HG03280 (cell line): Measurements from ENCODE around the gene ZFAND6.
"Not testable (repeated sequence)": the region's sequence is repeated elsewhere in the genome, so short reads cannot be mapped to it uniquely, and the experiment has no call there.

Experiments
- ATAC-seq: cut with Tn5 transposase; IDR thresholded peaks from one replicate; pipeline ENCODE4 v1.9.1; 2021; ENCODE audit warnings: mild to moderate bottlenecking, moderate library complexity; ENCODE audit not compliant: unreplicated experiment

ZFAND6 gene

DNA sequence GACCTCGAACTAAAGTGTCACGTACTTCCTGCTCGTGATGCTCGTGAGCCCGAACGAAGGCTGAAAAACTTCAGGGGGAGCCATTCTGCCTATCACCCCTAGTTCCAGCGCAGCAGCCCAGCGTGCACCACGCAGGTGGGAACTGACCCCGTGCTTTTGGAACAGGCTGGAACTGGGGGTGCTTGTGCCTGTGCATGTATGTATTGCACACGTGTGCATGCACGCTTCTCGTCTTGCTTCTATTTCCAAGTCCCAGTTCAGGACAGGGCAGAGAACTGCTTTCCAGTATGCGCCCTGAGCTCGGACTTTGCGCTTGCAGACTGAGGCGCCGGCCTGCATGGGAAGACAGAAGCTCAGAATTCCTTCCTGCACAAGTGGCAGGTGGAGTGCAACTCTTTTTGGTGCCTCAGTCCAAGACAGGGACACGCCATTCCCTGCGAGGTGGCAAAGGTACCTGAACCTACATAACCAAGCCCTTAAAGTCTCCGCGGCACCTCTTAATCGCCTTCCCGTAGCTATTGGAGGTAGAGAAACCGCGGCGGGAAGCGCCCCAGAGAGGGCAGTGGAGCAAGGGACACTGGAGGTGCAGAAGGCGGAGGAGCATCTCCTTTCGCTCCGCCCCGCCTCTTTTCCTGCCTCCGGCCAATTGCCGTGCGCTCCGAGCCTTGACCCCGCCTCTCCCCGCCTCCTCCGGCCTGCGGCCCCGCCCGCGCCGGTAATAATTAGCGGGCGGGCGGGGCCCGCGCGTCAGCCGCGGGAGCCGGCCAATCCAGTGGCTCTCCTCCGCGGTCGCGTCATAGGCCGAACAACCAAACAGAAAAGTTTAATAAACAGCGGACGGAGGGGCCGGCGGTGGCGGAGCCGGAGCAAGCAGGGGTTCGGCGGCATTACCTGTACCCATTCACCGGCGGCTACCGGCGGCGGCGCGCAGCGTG lies at the start of gene ZFAND6:
Gene ZFAND6 (plus strand): TSS at position 826 of the 935 bp plus-strand sequence. CDS start 60,669 bp downstream, outside the sequence.
- ATAC-seq, result peak; percentile 81

DNA sequence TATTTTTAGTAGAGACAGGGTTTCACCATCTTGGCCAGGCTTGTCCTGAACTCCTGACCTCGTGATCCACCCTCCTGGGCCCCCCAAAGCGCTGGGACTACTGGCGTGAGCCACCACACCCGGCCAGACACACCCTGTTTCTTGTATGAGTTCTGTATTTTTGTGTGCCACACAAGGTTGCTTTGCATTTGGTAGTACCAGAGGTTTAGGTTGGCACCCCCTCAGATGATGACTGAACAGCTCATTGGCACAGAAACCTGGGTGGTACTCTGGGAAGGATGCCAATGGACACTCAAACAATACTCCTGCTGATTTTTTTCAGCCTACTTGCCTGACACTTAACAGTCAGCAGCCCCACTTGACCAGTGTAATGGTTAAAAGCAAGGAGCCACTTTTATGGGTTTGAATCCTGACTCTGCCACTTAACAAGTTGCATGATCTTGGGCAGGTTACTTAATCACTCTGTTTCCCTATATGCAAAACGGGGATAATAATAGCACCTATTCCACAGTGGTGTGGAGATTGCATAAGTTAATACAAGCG lies 49.3 kb upstream of the ZFAND6 start:
- ATAC-seq, result no peak

DNA sequence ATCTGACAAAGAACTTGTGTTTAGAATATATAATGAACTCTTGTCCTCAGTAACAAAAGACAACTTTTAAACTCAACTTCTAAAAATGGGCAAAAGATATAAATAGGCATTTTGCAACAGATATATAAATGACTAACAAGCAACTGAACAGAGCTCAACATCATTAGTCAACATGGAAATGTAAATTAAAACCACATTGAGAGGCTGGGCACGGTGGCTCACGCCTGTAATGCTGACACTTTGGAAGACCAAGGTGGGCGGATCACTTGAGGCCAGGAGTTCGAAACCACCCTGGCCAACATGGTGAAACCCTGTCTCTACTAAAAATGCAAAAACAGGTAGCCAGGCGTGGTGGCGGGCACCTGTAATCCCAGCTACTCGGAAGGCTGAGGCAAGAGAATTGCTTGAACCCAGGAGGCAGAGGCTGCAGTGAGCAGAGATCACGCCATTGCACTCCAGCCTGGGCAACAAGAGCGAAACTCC lies 48.4 kb upstream of the ZFAND6 start:
- not testable (repeated sequence) for ATAC-seq

DNA sequence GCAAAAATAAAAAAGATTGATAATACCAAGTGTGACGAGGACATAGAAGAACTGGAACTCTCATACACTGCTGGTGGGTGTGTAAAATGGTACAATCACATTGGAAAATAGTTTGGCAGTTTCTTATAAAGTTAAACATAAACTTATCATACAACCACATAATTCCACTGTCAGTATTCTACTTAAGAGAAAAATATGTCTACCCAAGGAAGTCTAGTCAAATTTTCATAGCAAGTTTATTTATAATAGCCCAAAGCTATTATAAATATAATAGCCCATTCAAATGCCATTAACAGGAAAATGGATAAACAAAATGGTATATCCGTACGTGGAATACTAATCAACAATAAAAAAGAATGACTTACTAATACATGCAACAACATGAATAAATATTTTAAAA lies 47.9 kb upstream of the ZFAND6 start:
- ATAC-seq, result no peak

DNA sequence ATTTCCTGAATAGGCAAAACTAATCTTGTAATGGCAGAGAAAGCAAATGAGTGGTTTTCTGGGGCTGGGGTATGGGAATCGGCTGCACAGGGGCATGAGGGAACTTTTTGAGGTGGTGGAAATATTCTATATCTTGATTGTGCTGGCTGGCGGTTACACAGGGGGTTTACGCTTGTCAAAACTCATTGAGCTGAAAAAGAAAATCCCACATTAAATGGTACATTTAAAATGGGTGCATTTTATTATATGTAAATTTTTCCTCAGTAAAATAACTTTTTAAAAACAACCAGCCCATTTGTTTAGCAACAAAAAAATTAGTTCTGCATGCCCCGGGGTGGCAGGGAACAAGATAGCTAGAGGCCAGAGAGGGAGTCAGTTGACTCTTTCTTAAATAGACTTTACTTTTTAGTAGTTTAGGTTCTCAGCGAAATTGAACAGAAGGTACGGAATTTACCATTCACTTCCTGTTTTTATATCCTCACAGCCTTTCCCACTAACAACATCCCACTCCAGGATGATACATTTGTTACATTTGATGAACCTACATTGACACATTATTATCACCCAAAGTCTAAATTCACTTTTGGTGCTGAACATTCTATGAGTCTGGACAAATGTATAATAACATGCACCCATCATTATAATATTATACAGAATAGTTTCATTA lies 47.3 kb upstream of the ZFAND6 start:
- ATAC-seq, result no peak

DNA sequence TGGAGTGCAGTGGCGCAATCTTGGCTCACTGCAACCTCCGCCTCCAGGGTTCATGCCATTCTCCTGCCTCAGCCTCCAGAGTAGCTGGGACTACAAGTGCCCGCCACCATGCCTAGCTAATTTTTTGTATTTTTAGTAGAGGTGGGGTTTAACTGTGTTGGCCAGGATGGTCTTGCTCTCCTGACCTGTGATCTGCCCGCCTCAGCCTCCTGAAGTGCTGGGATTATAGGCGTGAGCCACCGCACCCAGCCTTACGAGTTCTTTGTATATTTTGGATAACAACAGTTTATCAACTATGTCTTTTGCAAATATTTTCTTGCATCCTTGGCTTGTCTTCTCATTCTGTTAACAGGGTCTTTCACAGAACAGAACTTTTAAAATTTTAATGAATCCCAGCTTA lies 45.3 kb upstream of the ZFAND6 start:
- not testable (repeated sequence) for ATAC-seq

DNA sequence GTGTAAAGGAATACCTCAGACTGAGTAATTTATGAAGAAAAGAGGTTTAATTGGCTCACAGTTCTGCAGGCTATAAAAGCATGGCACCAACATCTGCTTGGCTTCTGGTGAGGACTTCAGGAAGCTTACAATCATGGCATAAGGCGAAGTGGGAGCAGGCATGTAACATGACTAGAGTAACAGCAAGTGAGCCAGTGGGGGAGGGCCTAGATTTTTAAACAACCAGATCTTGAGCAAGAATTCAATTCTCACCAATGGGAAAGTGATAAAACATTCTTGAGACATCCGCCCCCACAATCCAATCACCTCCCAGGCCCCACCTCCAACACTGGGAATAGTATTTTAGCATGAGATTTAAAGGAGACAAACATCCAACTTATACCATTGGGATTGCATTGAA lies 44.3 kb upstream of the ZFAND6 start:
- no peak for ATAC-seq

DNA sequence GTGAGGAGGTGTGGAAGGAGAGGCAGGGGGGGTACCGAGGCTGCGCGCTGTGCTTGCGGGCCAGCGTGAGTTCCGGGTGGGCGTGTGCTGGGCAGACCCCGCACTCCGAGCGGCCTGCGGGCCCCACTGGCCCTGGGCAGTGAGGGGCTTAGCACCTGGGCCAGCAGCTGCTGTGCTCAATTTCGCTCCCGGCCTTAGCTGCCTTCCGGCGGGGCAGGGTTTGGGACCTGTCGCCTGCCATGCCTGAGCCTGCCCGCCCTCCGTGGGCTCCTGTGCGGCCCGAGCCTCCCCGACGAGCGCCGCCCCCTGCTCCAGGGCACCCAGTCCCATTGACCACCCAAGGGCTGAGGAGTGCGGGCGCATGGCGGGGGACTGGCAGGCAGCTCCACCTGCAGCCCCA lies 43.0 kb upstream of the ZFAND6 start:
- ATAC-seq, result not testable (repeated sequence)

DNA sequence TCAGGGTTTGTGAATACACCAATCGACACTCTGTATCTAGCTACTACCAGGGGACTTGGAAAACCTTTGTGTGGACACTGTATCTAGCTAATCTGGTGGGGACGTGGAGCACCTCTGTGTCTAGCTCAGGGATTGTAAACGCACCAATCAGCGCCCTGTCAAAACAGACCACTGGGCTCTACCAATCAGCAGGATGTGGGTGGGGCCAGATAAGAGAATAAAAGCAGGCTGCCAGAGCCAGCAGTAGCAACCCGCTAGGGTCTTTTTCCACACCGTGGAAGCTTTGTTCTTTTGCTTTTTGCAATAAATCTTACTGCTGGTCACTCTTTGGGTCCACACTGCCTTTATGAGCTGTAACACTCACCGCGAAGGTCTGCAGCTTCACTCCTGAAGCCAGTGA lies 42.3 kb upstream of the ZFAND6 start:
- not testable (repeated sequence) for ATAC-seq

DNA sequence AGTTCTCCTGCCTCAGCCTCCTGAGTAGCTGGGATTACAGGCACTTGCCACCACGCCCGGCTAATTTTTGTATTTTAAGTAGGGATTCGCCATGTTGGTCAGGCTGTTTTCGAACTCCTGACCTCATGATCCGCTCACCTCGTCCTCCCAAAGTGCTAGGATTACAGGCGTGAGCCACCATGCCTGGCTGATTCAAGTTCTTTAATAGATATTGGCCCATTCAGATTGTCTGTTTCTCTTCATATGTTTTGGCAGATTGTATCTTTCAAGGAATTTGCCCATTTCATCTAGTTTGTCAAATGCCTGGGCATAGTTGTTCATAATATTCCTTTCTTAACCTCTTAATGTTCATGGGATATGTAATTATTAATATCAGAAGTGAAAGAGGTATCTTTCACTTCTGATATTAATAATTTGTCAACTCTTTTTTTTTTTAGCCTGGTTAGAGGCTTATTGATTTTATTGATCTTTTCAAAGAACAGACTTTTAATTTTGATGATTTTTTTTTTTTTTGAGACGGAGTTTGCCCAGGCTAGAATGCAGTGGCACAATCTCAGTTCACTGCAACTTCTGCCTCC lies 40.2 kb upstream of the ZFAND6 start:
- ATAC-seq, result no peak

DNA sequence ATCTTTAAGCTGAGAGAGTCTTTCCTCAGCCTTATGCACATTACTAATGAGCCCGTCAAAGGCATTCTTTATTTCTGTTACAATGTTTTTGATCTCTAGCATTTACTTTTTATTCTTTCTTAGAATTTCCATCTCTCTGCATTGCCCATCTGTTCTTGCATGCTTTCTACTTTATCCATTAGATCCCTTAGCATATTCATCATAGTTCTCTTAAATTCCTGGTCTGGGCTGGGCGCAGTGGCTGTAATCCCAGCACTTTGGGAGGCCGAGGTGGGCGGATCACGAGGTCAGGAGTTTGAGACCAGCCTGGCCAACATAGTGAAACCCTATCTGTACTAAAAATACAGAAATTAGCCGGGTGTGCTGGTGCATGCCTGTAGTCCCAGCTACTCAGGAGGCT lies 39.3 kb upstream of the ZFAND6 start:
- not testable (repeated sequence) for ATAC-seq

DNA sequence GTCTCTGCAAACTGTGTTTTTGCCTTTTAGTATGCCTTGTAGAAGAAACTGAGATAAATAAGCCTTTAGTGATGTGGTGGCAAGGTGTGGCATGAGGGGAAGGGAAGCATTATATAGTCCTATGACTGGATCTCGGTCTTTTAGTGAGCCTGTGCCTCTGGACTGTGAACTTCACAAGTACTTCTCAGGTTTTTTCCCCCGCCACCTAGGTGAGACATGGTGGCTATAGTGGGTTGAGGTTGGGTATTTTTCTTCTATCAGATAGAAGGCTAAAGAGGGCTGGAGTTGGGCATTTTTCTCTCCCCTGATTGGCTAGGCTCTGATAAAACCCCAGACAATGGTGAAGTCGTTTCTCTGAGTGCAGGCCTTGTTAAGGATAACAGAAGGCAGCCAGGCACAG lies 38.7 kb upstream of the ZFAND6 start:
- no peak for ATAC-seq

DNA sequence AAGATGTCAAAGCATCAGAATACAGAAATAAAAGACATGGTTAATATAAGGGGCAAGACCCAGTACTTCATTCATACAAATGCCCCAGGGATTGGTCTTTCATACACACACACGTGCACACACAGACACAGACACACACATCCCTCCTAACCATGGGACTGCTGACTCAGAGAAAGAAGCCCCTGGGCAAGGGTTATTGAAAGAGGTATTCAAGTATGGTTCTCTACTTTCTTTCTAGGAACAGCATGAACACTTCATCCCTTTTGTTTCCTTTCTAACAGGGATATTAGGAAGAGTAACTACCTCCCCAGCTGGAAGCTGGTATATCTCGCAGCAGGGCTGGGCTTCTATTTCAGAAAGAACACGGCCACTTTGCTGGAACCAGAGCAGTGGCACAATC lies 33.2 kb upstream of the ZFAND6 start:
- no peak for ATAC-seq

DNA sequence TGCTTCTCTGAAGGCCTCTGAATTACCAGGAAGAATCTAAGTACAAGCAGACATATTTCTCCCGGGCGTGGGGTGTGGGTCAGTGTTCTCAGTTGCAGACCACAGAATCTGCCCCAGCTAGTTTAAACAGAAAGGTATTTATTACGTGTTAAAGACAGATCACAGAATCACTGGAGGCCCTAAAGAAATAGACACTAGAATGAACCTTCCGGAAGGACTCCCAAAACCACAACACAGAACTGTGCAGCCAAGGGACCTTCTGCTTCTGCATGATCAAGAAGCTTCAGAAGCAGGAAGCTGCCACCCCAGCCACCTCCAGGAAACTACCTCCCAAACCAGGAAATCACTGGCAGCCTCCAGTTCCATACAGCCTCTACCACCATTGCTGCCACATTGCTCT lies 32.7 kb upstream of the ZFAND6 start:
- ATAC-seq, result no peak

DNA sequence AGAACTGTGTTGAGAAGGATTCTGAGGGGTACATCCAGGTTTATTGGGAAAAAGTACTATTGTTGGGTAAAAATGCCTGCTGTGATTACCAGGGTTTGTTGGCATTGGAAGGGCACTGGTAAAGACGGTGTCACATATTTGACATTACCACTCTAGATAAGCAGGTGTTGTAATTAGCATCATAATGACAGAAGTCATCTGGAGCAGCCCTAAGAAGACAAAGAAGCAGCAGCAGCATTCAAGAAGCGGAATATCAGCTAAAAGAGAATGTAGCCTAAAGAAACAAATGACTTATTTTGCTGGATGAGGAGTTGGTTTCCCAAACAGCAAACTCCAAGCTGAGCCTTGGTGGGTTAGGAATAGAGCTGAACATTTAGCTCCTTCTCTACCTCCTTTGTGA lies 30.5 kb upstream of the ZFAND6 start:
- no peak for ATAC-seq

DNA sequence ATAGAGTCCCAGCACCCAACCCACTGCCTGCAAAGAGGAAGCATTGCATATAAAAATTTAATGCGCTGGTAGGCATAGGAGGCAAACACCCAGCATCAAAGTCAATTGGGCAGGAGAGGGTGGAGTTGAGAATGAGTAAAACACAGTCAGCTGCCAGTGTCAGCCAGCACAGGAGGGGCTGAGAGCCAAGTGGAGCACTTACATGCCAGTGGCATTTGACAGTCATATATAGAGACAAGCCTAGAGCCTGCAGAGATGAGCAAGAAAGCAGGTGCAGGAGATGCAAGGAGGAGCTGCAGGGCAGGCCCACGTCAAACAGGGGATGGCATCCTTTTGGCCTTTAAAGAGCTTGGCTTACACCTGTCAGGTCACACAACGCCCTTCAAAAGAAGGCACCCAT lies 27.6 kb upstream of the ZFAND6 start:
- ATAC-seq, result no peak

DNA sequence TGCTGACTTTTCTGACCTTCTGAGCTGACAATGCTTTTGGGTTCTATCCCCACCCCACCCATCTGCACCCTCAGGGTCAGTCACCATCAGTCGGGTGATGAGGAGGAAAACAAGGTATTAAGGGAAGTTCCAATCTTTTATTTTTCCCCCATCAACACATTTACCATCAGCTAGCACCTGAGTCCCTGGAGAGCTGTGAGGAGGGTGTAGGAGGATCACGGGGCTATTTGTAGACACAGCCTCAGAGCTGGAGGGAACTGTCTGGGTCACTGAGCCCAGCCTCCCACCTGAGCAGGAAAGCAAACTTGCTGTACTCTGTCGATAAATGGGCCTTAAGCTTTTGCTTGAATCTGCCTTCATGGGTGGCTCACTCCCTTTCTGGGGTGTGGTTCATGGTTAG lies 24.8 kb upstream of the ZFAND6 start:
- no peak for ATAC-seq

DNA sequence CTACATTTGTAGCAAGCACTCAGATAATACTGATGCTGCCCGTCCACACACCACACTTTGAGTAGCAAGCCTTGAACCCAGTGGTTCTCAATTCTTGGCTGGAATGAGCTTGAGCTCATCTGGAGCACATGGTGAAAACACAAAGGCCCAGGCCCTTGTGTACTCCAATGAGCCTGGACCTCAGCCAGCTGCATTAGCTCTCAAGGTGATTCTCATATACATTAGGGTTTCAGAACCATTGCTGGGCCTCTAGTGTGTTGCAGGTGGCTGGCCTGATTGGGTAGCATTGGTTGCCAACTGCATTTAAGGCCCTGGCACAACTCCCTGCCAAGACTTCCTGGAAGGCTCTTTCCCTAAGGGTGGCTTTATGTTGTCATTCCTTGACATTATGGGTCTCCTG lies 23.4 kb upstream of the ZFAND6 start:
- ATAC-seq, result no peak

DNA sequence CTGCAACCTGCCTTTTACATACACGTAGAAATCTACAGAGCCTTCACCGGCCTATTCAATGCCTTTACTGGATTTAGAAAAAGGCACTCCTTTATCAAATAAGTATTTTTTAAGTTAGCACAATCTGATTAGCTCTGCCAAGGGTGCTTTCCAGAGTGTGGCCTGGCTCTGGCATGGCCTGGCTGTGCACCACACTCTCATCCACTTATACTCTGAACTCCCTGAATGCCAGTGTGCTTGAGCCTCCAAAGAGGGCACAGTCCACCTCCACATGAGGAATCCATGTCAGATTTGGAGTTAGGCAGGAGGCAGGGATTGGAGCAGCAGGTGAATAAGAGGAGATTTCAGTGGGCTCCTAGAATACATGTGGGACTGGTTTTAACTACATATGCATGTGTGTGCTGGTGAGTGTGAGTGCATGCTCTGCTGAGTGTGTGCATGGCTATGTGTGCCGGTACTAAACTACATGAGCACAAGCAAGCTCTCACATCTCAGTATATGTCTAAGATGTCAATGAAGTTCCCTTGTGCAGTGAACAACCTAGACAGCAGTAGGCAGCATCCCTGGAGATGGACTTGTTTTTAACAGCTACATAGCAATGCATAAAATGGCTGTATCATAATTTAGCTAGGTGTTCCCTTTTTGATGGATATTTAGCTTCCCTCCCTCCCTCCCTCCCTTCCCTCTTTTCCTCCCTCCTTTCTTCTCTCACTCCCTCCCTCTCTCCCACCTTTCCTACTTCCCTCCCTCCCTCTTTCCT lies 17.8 kb upstream of the ZFAND6 start:
- ATAC-seq, result no peak

DNA sequence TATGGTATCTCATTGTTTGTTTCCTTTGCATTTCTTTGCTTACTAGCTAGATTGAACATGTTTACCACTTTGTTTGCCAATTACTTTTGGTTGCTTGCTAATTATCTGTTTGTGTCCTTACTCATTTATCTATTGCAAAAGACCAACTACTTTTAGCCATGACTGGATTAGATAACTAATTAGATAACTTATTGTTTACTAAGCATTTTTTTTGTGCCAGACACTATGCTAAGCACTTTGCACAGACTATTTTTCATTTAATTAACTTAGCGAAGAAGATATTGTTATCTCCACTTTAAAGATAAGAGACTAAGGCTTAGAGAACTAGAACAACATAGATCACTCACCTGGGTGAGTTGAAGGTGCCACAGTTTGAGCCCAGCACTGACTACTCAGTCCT lies 16.9 kb upstream of the ZFAND6 start:
- ATAC-seq, result no peak

DNA sequence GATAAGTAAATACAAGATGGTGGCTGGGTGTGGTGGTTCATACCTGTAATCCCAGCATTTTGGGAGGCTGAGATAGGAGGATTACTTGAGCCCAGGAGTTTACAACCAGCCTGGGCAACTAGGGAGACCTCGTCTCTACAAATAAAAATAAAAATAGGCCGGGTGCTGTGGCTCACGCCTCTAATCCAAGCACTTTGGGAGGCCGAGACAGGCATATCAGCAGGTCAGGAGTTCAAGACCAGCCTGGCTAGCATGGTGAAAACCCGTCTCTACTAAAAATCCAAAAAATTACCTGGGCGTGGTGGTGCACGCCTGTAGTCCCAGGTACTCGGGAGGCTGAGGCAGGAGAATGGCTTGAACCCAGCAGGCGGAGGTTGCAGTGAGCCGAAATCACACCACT lies 14.3 kb upstream of the ZFAND6 start:
- not testable (repeated sequence) for ATAC-seq
